KMS-11 (cell line): Measurements from ENCODE around the gene TTI1.

Source experiments
- H2AFZ ChIP-seq: fragments of 200-600 bp; sonication (generic); 2 replicates; pipeline ENCODE4 v1.6.1; 2016; ENCODE audit warnings: antibody characterized with exemption, mixed run types, low read depth
- H3K27ac ChIP-seq: fragments of 200-600 bp; sonication (generic); 2 replicates; pipeline ENCODE4 v1.6.1; 2016; ENCODE audit warnings: mild to moderate bottlenecking, mixed run types
- H3K27me3 ChIP-seq: fragments of 200-600 bp; sonication (generic); 2 replicates; pipeline ENCODE4 v1.6.1; 2017; ENCODE audit warnings: mild to moderate bottlenecking, low read depth, mixed run types, moderate library complexity; ENCODE audit not compliant: insufficient read depth
- H3K36me3 ChIP-seq: fragments of 200-600 bp; sonication (generic); 2 replicates; pipeline ENCODE4 v1.6.1; 2017; ENCODE audit warnings: mild to moderate bottlenecking, mixed run types; ENCODE audit not compliant: insufficient read depth
- H3K4me1 ChIP-seq: fragments of 200-600 bp; sonication (generic); 2 replicates; pipeline ENCODE4 v1.6.1; 2016; ENCODE audit warnings: mild to moderate bottlenecking, low read depth, mixed run types; ENCODE audit not compliant: poor library complexity, severe bottlenecking
- H3K4me2 ChIP-seq: fragments of 200-600 bp; sonication (generic); 2 replicates; pipeline ENCODE4 v1.7.0; 2016; ENCODE audit warnings: mild to moderate bottlenecking, mixed run types
- H3K4me3 ChIP-seq: fragments of 200-600 bp; sonication (generic); IDR thresholded peaks from 2 replicates; pipeline ENCODE4 v1.6.1; 2017; ENCODE audit warnings: low read depth, low read length, mixed read lengths; ENCODE audit not compliant: insufficient read depth
- H3K79me2 ChIP-seq: fragments of 200-600 bp; sonication (generic); 2 replicates; pipeline ENCODE4 v1.6.1; 2016; ENCODE audit warnings: low read depth, mixed run types; ENCODE audit not compliant: insufficient read depth
- H3K9ac ChIP-seq: fragments of 200-600 bp; sonication (generic); 2 replicates; pipeline ENCODE4 v1.6.1; 2016; ENCODE audit warnings: mild to moderate bottlenecking, mixed run types
- H4K20me1 ChIP-seq: fragments of 200-600 bp; sonication (generic); 2 replicates; pipeline ENCODE4 v1.6.1; 2016; ENCODE audit warnings: mild to moderate bottlenecking, mixed run types; ENCODE audit not compliant: insufficient read depth
- TF ChIP-seq, protein P1 (sequence below): fragments of 200-600 bp; sonication (generic); conservative IDR thresholded peaks from 2 replicates; pipeline ENCODE4 v1.6.1; 2017; ENCODE audit warnings: low read depth, mild to moderate bottlenecking, antibody characterized with exemption, low read length, moderate library complexity, mixed read lengths

Gene TTI1

DNA sequence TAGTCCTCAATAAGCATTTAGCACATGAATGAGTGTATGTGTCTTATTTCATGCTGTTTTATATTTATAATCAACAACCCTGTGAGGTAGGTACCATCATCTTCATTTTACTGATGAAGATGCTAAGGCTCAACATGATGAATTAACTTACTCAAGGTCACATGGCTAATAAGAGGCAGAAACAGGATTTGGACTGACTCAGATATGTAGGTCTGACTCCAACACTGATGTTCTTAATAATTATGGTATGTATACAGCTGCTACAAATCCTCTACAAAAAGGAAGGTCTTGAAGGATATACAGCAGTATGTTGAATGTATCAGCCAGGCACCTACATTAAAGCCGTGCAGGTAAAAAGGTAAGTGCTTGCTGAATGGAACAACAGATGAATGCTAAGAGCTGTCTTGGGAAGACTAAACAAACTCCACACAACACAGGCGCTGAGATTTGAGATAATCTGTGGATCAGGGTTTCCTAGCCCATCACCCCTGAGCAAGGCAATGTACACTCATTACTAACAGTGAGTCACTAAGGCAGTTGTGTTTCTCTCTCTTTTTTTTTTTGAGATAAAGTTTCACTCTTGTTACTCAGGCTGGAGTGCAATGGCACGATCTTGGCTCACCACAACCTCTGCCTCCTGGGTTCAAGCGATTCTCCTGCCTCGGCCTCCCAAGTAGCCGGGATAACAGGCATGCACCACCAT lies 31.9 kb downstream of the TTI1 start:
- H3K4me1 ChIP-seq = no peaks in the 10 kb centered on the region
- H2AFZ ChIP-seq = no peak overlapping the region
- TF ChIP-seq, protein P1, sequence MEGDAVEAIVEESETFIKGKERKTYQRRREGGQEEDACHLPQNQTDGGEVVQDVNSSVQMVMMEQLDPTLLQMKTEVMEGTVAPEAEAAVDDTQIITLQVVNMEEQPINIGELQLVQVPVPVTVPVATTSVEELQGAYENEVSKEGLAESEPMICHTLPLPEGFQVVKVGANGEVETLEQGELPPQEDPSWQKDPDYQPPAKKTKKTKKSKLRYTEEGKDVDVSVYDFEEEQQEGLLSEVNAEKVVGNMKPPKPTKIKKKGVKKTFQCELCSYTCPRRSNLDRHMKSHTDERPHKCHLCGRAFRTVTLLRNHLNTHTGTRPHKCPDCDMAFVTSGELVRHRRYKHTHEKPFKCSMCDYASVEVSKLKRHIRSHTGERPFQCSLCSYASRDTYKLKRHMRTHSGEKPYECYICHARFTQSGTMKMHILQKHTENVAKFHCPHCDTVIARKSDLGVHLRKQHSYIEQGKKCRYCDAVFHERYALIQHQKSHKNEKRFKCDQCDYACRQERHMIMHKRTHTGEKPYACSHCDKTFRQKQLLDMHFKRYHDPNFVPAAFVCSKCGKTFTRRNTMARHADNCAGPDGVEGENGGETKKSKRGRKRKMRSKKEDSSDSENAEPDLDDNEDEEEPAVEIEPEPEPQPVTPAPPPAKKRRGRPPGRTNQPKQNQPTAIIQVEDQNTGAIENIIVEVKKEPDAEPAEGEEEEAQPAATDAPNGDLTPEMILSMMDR = no peak
- H3K9ac ChIP-seq = no peak overlapping the region
- H4K20me1 ChIP-seq = no peaks in the 10 kb centered on the region
- no peak overlapping the region for H3K4me3 ChIP-seq
- no peaks in the 10 kb centered on the region for H3K79me2 ChIP-seq
- no peak overlapping the region for H3K4me2 ChIP-seq
- no peak overlapping the region for H3K27ac ChIP-seq
- no peaks in the 10 kb centered on the region for H3K36me3 ChIP-seq
- H3K27me3 ChIP-seq = no peaks in the 10 kb centered on the region

DNA sequence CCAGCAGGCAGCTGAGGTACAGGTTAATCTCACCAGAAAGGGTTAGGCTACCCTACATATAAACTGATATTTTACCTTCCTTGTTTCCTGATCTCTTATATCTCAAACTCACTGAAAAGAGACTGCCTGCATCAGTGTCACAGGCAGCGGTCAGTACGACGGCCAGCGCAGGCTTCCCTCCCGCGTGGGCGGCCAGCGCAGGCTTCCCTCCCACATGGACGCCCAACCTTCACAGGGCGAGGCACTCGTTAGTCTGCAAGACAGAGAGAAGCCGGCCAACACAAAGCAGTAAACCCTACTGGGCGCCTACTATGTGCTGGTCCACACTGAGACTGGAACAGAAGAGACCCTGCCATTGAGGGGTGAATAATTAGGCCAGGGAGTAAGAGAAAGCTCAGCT lies 33.0 kb downstream of the TTI1 start:
- Histone ChIP-seq H3K9ac (no peak overlapping the region), H3K36me3 (no peaks in the 10 kb centered on the region; the same call in 1 of the 2 replicates), H3K79me2 (no peaks in the 10 kb centered on the region), H3K4me2 (no peak overlapping the region), H3K4me1 (no peaks in the 10 kb centered on the region), H3K4me3 (no peak overlapping the region), H3K27ac (no peak overlapping the region), H2AFZ (no peak overlapping the region), H4K20me1 (no peaks in the 10 kb centered on the region), H3K27me3 (no peaks in the 10 kb centered on the region)
- TF ChIP-seq, protein P1 = no peak

DNA sequence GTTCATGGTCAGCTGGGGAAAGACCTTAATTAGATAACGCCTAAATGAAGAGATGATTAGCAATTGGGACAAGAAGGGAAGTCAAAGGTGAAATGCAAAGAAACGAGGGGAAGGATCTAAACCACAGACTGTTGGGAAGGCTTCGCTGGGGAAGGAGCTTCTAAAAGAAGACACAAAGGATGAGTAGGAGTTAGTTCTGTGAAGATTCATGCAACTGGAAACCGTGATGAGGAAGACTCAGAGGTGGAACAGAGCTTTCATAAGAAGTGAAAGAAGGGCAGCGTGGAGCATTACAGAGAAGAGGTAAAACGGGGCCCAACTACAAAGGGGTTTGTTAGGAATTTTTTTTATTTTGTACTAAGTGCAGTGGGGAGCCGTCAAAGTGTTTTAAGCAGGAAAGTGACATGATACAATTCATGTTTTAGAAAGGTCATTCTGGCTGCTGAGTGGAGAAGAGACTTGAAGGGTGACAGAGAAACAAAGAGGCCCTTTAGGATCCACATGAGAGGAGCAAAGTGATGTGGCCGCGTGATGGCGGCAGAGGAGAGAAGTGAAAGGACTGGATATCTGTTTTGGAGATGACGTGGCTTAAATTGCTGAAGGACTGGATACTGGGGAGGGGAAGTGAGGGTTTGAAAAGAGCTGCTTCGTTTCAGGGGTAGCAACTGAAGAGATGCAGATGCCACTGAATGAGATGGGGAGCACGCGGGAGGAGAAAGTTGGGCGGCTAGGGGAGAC lies 33.6 kb downstream of the TTI1 start:
- H3K4me3 ChIP-seq = no peak overlapping the region
- H3K79me2 ChIP-seq = no peaks in the 10 kb centered on the region
- no peak overlapping the region for H3K9ac ChIP-seq
- peaks cover 5% of the 10 kb centered on the region; the same call in 1 of the 2 replicates for H3K36me3 ChIP-seq
- no peaks in the 10 kb centered on the region for H4K20me1 ChIP-seq
- H3K4me2 ChIP-seq = no peak overlapping the region
- TF ChIP-seq, protein P1 = no peak
- H2AFZ ChIP-seq = no peak overlapping the region
- H3K27ac ChIP-seq = no peak overlapping the region
- no peaks in the 10 kb centered on the region for H3K4me1 ChIP-seq
- H3K27me3 ChIP-seq = no peaks in the 10 kb centered on the region

DNA sequence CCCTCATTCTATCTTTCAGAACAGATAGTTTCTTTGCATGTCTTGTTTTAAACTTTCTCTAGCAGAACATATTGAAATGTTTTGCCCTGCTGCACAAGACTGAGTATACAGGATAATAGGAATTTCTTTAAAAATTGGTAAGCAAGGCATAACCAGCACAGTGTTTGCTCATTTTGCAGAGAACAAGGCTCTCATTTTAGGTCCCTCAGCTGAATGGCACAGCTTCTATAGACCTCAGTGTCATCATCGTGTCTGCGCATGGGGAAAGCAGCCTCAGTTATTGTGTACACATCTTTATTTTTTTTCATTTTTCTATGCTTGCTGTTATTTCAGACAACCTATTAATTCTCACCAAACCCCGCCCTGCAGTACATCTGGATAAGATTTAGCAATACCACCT lies 35.7 kb downstream of the TTI1 start:
- no peak overlapping the region for H3K4me3 ChIP-seq
- peaks cover 5% of the 10 kb centered on the region; the same call in 1 of the 2 replicates for H3K36me3 ChIP-seq
- no peak overlapping the region for H3K27ac ChIP-seq
- no peaks in the 10 kb centered on the region for H3K79me2 ChIP-seq
- H2AFZ ChIP-seq = no peak overlapping the region
- no peaks in the 10 kb centered on the region for H4K20me1 ChIP-seq
- H3K9ac ChIP-seq = no peak overlapping the region
- no peak overlapping the region for H3K4me2 ChIP-seq
- TF ChIP-seq, protein P1 = no peak
- no peaks in the 10 kb centered on the region for H3K4me1 ChIP-seq
- H3K27me3 ChIP-seq = no peaks in the 10 kb centered on the region
